ENCODE data around the gene COIL. TPM values are rescaled to one million over a fixed set of nuclear protein-coding genes. Genes with fewer than 3 reads are reported as not detected.

COIL gene, protein sequence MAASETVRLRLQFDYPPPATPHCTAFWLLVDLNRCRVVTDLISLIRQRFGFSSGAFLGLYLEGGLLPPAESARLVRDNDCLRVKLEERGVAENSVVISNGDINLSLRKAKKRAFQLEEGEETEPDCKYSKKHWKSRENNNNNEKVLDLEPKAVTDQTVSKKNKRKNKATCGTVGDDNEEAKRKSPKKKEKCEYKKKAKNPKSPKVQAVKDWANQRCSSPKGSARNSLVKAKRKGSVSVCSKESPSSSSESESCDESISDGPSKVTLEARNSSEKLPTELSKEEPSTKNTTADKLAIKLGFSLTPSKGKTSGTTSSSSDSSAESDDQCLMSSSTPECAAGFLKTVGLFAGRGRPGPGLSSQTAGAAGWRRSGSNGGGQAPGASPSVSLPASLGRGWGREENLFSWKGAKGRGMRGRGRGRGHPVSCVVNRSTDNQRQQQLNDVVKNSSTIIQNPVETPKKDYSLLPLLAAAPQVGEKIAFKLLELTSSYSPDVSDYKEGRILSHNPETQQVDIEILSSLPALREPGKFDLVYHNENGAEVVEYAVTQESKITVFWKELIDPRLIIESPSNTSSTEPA
- total RNA-seq = 10.6 and 12.2 TPM in 2 replicates

DNA sequence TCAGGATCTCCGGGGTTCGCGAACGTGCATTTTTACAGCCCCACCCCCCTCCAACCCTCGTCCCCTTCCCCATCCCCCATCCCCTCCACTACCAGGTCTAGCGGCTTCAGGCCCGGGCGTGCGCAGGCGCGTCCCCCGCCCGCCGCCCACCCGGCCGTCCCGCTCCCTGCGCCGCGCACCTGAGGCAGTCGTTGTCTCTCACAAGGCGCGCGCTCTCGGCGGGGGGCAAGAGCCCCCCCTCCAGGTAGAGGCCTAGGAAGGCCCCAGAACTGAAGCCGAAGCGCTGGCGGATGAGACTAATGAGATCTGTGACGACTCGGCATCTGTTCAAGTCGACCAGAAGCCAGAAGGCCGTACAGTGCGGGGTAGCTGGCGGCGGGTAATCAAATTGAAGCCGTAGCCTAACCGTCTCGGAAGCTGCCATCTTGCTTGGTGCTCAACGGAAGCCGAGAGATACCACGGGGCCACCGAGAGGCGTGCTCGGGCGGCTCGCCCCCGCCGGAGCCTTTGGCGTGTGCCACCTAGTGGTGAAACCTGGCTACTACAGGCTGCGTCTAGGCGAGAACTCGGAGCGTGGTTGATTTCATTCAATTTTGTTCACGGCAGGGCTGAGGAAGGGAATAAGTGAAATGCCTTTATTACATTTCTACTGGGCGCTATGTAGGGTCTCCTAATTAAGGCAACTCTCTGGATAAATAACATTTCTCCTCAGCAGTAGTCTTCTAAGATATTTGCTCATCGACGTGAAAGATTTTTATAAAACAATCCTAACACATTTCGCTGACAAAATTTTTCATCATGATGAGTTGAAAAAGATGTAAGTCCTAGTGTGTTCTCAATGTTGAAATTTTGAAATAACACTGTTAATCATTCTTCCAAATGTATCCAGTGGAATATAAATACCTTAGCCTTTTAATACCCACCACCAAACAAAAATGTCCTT, at the start of gene COIL:
Gene COIL, minus strand, starts transcription at position 455 of the 943 bp plus-strand sequence. Its CDS starts 31 bp downstream, at position 424.

DNA sequence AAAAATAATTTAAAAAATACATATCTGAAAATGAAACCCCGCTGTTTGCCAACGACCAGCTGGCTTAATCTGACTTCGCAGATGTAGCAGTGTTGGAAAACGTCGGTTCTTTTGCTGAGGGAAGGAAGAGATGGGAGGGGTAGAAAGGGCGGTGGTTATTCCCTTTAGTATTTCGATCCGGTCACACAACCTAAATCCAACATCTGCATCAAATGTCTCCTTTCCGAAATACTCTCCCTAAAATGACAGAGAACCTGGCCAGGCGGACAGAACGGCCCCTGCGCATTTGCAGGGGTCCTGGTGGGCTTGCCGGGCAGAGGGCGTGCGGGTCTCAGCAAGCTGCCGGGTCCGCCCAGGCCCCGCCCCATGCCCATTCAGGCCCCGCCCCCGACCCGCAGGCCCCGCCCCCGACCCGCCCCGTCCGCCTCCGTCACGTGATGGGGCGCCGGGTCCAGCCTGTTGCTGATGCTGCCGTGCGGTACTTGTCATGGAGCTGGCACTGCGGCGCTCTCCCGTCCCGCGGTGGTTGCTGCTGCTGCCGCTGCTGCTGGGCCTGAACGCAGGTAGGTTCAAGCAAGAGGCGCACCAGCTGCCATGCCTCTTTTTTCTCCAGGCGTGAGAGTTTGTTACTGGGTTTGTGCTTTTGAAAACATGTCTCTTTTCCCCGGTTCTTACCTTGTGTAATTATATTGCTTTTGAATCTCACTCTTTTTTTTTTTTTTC, 17.0 kb upstream of the COIL start, which contains the start of gene SCPEP1:
Gene SCPEP1, plus strand, starts transcription at position 459 of the 723 bp plus-strand sequence. Its CDS starts 29 bp downstream, at position 488.

DNA sequence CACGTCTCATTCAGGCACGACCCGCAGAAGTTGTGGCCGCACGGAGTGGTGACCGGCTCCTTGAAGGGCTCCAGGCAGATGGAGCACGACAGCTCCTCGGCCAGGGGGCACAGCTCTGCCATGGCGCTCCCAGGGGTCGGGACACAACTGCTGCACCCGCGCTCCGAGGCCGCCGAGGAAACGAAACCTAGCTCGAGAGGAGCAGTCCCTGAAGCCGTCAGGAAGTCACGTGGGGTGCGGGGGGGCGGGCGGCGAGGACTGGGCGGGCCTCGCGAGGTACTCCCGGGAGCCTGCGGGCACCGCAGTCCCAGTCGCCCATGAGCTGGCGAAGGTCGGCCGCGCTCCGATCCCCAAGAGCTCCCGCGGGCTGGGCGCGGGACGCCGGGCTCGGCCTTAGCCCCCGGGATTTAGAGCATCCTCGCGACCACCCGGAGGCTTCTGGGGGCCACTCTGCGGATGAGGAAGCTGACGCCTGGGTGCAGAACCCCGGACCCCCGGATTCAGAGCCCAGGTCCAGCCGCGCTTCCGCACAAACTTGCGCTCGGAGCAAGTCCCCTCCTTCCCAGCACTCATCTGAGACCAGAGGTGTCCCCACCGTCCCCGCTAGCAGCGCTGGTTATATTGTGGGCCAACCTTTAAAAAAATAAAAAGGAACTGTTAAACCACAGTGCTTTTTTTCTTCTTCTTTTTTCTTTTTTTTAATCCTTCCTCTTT, 46.8 kb downstream of the COIL start, which contains the start of gene TRIM25:
Gene TRIM25, minus strand, starts transcription at position 183 of the 714 bp plus-strand sequence. Its CDS starts 61 bp downstream, at position 122.

Other genes starting within 250 kb of the COIL start
- gene C17orf67, start 127.1 kb downstream of the COIL start, total RNA-seq = 0.78 TPM in 1 of 2 replicates, not detected in the other
- 2.8 and 8.3 TPM in 2 replicates for gene DGKE, start 126.9 kb downstream of the COIL start, total RNA-seq
- gene TRIM25, start 47.0 kb downstream of the COIL start, total RNA-seq = 25.9 and 27.3 TPM in 2 replicates
- gene SCPEP1, start 17.1 kb upstream of the COIL start, total RNA-seq = 52.0 and 63.4 TPM in 2 replicates
- 7.9 and 8.9 TPM in 2 replicates for gene AKAP1, start 124.2 kb upstream of the COIL start, total RNA-seq

Measured in epithelial cell of alveolus of lung (primary cell).